GM13977 (cell line): ENCODE results near the gene INPP4B.

ENCODE experiments used
- DNase-seq: peaks from one replicate; pipeline ENCODE4 v3.0.0; 2012; ENCODE audit warnings: low spot score
- CTCF ChIP-seq: IDR thresholded peaks from 2 replicates; pipeline ENCODE4 v1.5.1; 2012; ENCODE audit warnings: mild to moderate bottlenecking, control low read depth; ENCODE audit not compliant: insufficient read depth; ENCODE audit errors: extremely low read depth, missing control alignments
- in situ Hi-C: fragments of 300-500 bp; cut with MboI; formaldehyde crosslinking; loops from one replicate; pipeline ENCODE4 v1.12.0; 2022; ENCODE audit warnings: low sequenced_read_pairs, low pct_unique_long_range_greater_than_20kb, mixed read lengths, inconsistent platforms; ENCODE audit not compliant: unreplicated experiment

The INPP4B gene

GRCh38 chr4:142098900-142099545 is 747.1 kb downstream of the INPP4B start:
- no peak for TF ChIP-seq CTCF
- in situ Hi-C loops: no loop called here

GRCh38 chr4:142098380-142098779 is 747.7 kb downstream of the INPP4B start:
- no peak for TF ChIP-seq CTCF
- in situ Hi-C loops: no loop called here
- DNase-seq: no peak

More at GRCh38 chr4:142098900-142099545, 747.1 kb downstream of the INPP4B start:
- no peak for DNase-seq

GRCh38 chr4:142097015-142097414 is 749.1 kb downstream of the INPP4B start:
- TF ChIP-seq CTCF: no peak
- DNase-seq: no peak
- in situ Hi-C loops: no loop called here

- no peak for TF ChIP-seq CTCF
- DNase-seq: no peak
- in situ Hi-C loops: no loop called here
Measured at GRCh38 chr4:142095886-142096605, 750.1 kb downstream of the INPP4B start.

- no peak for TF ChIP-seq CTCF
- in situ Hi-C loops: no loop called here
- DNase-seq: no peak
Measured at GRCh38 chr4:142092941-142093340, 753.2 kb downstream of the INPP4B start.

GRCh38 chr4:142091691-142092182 is 754.4 kb downstream of the INPP4B start:
- DNase-seq: no peak
- in situ Hi-C loops: no loop called here
- TF ChIP-seq CTCF: no peak
